Large intestine (tissue), 3 donors: Measurements from ENCODE around the gene PPP2R5E. TPM values are rescaled to one million over a fixed set of nuclear protein-coding genes. Genes with fewer than 3 reads are reported as not detected.

ENCODE experiments used
- DNase-seq, 2 donors: peaks; one replicate each; pipeline versions ENCODE4 v3.0.0 to v3.0.0-alpha.2; 2013
- H3K27ac ChIP-seq: one replicate; pipeline ENCODE4 v1.5.1; 2013; ENCODE audit warnings: low read length
- H3K27me3 ChIP-seq: 2 replicates; pipeline ENCODE4 v1.6.1; 2013; ENCODE audit warnings: low read length; ENCODE audit not compliant: control insufficient read depth, insufficient read depth
- H3K36me3 ChIP-seq: 2 replicates; pipeline ENCODE4 v1.6.1; 2013; ENCODE audit warnings: low read length; ENCODE audit not compliant: control insufficient read depth, insufficient read depth
- H3K4me1 ChIP-seq: one replicate; pipeline ENCODE4 v1.6.1; 2013; ENCODE audit warnings: low read length; ENCODE audit not compliant: control insufficient read depth, insufficient read depth
- H3K4me3 ChIP-seq: one replicate; pipeline ENCODE4 v1.5.1; 2013; ENCODE audit warnings: low read length
- H3K9me3 ChIP-seq: one replicate; pipeline ENCODE4 v1.6.1; 2013; ENCODE audit warnings: mild to moderate bottlenecking, low read depth, low read length, moderate library complexity; ENCODE audit not compliant: control insufficient read depth
- WGBS: methylation state at CpG from one replicate; pipeline ENCODE4 v1.1.5; 2013; ENCODE audit warnings: low lambda C conversion rate; ENCODE audit not compliant: insufficient coverage; 5-methylcytosine and 5-hydroxymethylcytosine counted together
- polyA plus RNA-seq: library from polyadenylated mRNA; unstranded; fragments of 120-200 nt; gene quantifications from one replicate; pipeline ENCODE4 v1.2.1, GENCODE V29; 2013

Gene PPP2R5E
- polyA plus RNA-seq, 1 donor, result 22.4 TPM

- no CpG with 5 or more reads among the region's 3 CpGs for WGBS
Measured at GRCh38 chr14:63345826-63346225, 197.4 kb downstream of the PPP2R5E start.

GRCh38 chr14:63344336-63344735 lies 198.8 kb downstream of the PPP2R5E start:
- Histone ChIP-seq H3K4me3 (no peak overlapping the region), H3K27me3 (peaks cover 3% of the 10 kb centered on the region), H3K27ac (no peak overlapping the region), H3K36me3 (no peaks in the 10 kb centered on the region), H3K4me1 (no peaks in the 10 kb centered on the region), H3K9me3 (no peaks in the 10 kb centered on the region)
- WGBS, result 67% methylated on average over 2 of the region's 4 CpGs
- DNase-seq, result no peak

More at GRCh38 chr14:63345826-63346225, 197.4 kb downstream of the PPP2R5E start:
- H3K36me3 ChIP-seq, result no peaks in the 10 kb centered on the region
- H3K4me3 ChIP-seq, result no peak overlapping the region
- no peak overlapping the region for H3K27ac ChIP-seq
- peaks cover 3% of the 10 kb centered on the region for H3K27me3 ChIP-seq
- no peaks in the 10 kb centered on the region for H3K9me3 ChIP-seq
- no peak for DNase-seq
- no peaks in the 10 kb centered on the region for H3K4me1 ChIP-seq

GRCh38 chr14:63343878-63344277 lies 199.3 kb downstream of the PPP2R5E start:
- no peak overlapping the region for H3K4me3 ChIP-seq
- no peak overlapping the region for H3K27ac ChIP-seq
- no peaks in the 10 kb centered on the region for H3K9me3 ChIP-seq
- peaks cover 3% of the 10 kb centered on the region for H3K27me3 ChIP-seq
- DNase-seq, result no peak
- H3K36me3 ChIP-seq, result no peaks in the 10 kb centered on the region
- H3K4me1 ChIP-seq, result no peaks in the 10 kb centered on the region
- no CpG with 5 or more reads among the region's 1 CpG for WGBS

- H3K27me3 ChIP-seq, result peaks cover 3% of the 10 kb centered on the region
- DNase-seq, result no peak
- H3K27ac ChIP-seq, result no peak overlapping the region
- H3K4me1 ChIP-seq, result no peaks in the 10 kb centered on the region
- H3K4me3 ChIP-seq, result no peak overlapping the region
- no peaks in the 10 kb centered on the region for H3K36me3 ChIP-seq
- WGBS, result 43% methylated on average over 1 of the region's 7 CpGs
- no peaks in the 10 kb centered on the region for H3K9me3 ChIP-seq
Measured at GRCh38 chr14:63342371-63342770, 200.8 kb downstream of the PPP2R5E start.

- no peak for DNase-seq
- H3K9me3 ChIP-seq, result no peaks in the 10 kb centered on the region
- no peaks in the 10 kb centered on the region for H3K4me1 ChIP-seq
- no peak overlapping the region for H3K27ac ChIP-seq
- H3K4me3 ChIP-seq, result no peak overlapping the region
- no peaks in the 10 kb centered on the region for H3K27me3 ChIP-seq
- H3K36me3 ChIP-seq, result no peaks in the 10 kb centered on the region
- WGBS, result no CpG with 5 or more reads among the region's 6 CpGs
Measured at GRCh38 chr14:63328787-63329737, 214.1 kb downstream of the PPP2R5E start.

- Histone ChIP-seq H3K27me3 (no peaks in the 10 kb centered on the region), H3K4me3 (no peak overlapping the region), H3K36me3 (no peaks in the 10 kb centered on the region), H3K9me3 (no peaks in the 10 kb centered on the region), H3K27ac (no peak overlapping the region), H3K4me1 (no peaks in the 10 kb centered on the region)
- no peak for DNase-seq
- WGBS, result no CpG with 5 or more reads among the region's 5 CpGs
Measured at GRCh38 chr14:63326840-63327239, 216.3 kb downstream of the PPP2R5E start.

- no peaks in the 10 kb centered on the region for H3K4me1 ChIP-seq
- no peak overlapping the region for H3K27ac ChIP-seq
- WGBS, result no CpG with 5 or more reads among the region's 9 CpGs
- no peak overlapping the region for H3K4me3 ChIP-seq
- no peaks in the 10 kb centered on the region for H3K36me3 ChIP-seq
- H3K27me3 ChIP-seq, result no peaks in the 10 kb centered on the region
- no peaks in the 10 kb centered on the region for H3K9me3 ChIP-seq
- no peak for DNase-seq
Measured at GRCh38 chr14:63322897-63323573, 220.1 kb downstream of the PPP2R5E start.

GRCh38 chr14:63322472-63322871 lies 220.7 kb downstream of the PPP2R5E start:
- no peak for DNase-seq
- Histone ChIP-seq H3K27ac (no peak overlapping the region), H3K9me3 (no peaks in the 10 kb centered on the region), H3K36me3 (no peaks in the 10 kb centered on the region), H3K4me3 (no peak overlapping the region), H3K27me3 (no peaks in the 10 kb centered on the region), H3K4me1 (no peaks in the 10 kb centered on the region)
- WGBS, result no CpG with 5 or more reads among the region's 1 CpG

Other genes starting within 250 kb of the PPP2R5E start
- not detected for gene GPHB5, start 224.4 kb downstream of the PPP2R5E start, polyA plus RNA-seq
- 13.0 TPM for gene WDR89, start 98.5 kb upstream of the PPP2R5E start, polyA plus RNA-seq
- gene SGPP1, start 184.7 kb upstream of the PPP2R5E start, polyA plus RNA-seq, result 8.6 TPM